ENCODE measurements around the gene MPHOSPH9. TPM values are rescaled to one million over a fixed set of nuclear protein-coding genes. Genes with fewer than 3 reads are reported as not detected.

The MPHOSPH9 gene
- total RNA-seq, 1 experiment from 2014 or later = 60.5 TPM

DNA sequence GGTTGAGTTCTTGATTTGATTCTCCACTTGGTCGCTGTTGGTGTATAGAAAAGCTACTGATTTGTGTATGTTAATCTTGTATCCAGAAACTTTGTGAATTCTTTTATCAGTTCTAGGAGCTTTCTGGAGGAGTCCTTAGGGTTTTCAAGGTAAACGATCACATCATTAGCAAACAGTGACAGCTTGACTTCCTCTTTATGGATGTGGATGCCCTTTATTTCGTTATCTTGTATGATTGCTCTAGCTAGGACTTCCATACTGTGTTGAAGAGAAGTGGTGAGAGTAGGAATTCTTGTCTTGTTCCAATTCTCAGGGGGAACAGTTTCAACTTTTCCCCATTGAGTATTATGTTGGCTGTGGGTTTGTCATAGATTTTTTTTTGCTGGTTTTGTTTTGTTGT is 12.7 kb upstream of the MPHOSPH9 start:
- Histone ChIP-seq H2BK5ac (ENCODE audit: insufficient read length, low read length) (no peak overlapping the region), H3K56ac (ENCODE audit: insufficient read length, low read depth, low read length) (no peak overlapping the region), H3K4me1 (ENCODE audit: insufficient read depth, low read length) (no peaks in the 10 kb centered on the region), H2BK20ac (ENCODE audit: low read depth, low read length, poor library complexity, severe bottlenecking) (no peak overlapping the region), H3K4ac (ENCODE audit: low read depth, low read length) (no peak overlapping the region), H3K23me2 (ENCODE audit: insufficient read length, low read depth, low read length, poor library complexity, severe bottlenecking) (no peaks in the 10 kb centered on the region), H4K5ac (ENCODE audit: insufficient read length, low read depth, low read length) (no peak overlapping the region), H3K27ac (ENCODE audit: insufficient read length, low read depth, low read length) (no peak overlapping the region), H4K91ac (ENCODE audit: insufficient read length, low read depth, low read length) (no peak overlapping the region), H3K79me2 (ENCODE audit: insufficient read depth, low read length) (no peaks in the 10 kb centered on the region; the same call in 1 of the 2 replicates), H3K27me3 (ENCODE audit: insufficient read depth, low read length) (no peaks in the 10 kb centered on the region), H3K14ac (ENCODE audit: insufficient read depth, low read length) (no peak overlapping the region), H2BK120ac (ENCODE audit: low read depth, low read length, poor library complexity, severe bottlenecking) (no peak overlapping the region), H3T11ph (ENCODE audit: low read length) (no peak overlapping the region), H2AFZ (ENCODE audit: low read length) (no peak overlapping the region), H2AK5ac (ENCODE audit: insufficient read length, low read length) (no peak overlapping the region), H3K9ac (ENCODE audit: extremely low read depth, insufficient read length, low read length) (no peak overlapping the region), H4K8ac (replicated peaks; ENCODE audit: insufficient read length, low read depth, low read length) (no peak overlapping the region), H4K20me1 (ENCODE audit: control insufficient read depth, insufficient read depth, insufficient read length) (peaks cover 3% of the 10 kb centered on the region), H3K23ac (ENCODE audit: insufficient read length, low read depth, low read length) (no peak overlapping the region), H3K9me3 (ENCODE audit: control insufficient read depth, low read depth, low read length) (no peaks in the 10 kb centered on the region), H3K18ac (ENCODE audit: insufficient read length, low read depth, low read length) (no peak overlapping the region), H2BK15ac (ENCODE audit: low read depth, low read length) (no peak overlapping the region), H3K79me1 (ENCODE audit: insufficient read depth, low read depth, low read length, poor library complexity, severe bottlenecking) (peaks cover 4% of the 10 kb centered on the region), H2BK12ac (ENCODE audit: insufficient read length, low read depth, low read length) (no peak overlapping the region), H3K4me2 (ENCODE audit: insufficient read depth, insufficient read length, low read length) (no peak overlapping the region)
- WGBS (ENCODE audit: extremely low coverage, insufficient read length, low lambda C conversion rate) = no CpG with 5 or more reads among the region's 3 CpGs
- Mint-ChIP-seq H3K4me1 (peaks cover 6 to 26% of the 10 kb centered on the region in 2 experiments), H3K4me3 (no peak overlapping the region), H3K9me3 (peaks cover 26 to 38% of the 10 kb centered on the region in 2 experiments), H3K27ac (peak overlapping the region in 2 of 3 experiments; percentile 4 to 20; a peak in 1 of 7 replicates), H3K27me3 (ENCODE audit: low read depth) (no peaks in the 10 kb centered on the region), H3K36me3 (ENCODE audit: insufficient read depth in 1 of 3, low read depth in 3 of 3) (peaks cover 50 to 67% (median 57%) of the 10 kb centered on the region in 3 experiments)
- DNase-seq = no peak
- TF ChIP-seq, protein P1, sequence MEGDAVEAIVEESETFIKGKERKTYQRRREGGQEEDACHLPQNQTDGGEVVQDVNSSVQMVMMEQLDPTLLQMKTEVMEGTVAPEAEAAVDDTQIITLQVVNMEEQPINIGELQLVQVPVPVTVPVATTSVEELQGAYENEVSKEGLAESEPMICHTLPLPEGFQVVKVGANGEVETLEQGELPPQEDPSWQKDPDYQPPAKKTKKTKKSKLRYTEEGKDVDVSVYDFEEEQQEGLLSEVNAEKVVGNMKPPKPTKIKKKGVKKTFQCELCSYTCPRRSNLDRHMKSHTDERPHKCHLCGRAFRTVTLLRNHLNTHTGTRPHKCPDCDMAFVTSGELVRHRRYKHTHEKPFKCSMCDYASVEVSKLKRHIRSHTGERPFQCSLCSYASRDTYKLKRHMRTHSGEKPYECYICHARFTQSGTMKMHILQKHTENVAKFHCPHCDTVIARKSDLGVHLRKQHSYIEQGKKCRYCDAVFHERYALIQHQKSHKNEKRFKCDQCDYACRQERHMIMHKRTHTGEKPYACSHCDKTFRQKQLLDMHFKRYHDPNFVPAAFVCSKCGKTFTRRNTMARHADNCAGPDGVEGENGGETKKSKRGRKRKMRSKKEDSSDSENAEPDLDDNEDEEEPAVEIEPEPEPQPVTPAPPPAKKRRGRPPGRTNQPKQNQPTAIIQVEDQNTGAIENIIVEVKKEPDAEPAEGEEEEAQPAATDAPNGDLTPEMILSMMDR (conservative IDR thresholded peaks at IDR 0.05) = no peak
